ENCODE data around the gene UNC93B1.

UNC93B1 gene

GRCh38 chr11:68021167-68021787 is 17.4 kb upstream of the UNC93B1 start:
- FAIRE-seq: no peak
- TF ChIP-seq POLR2A (IDR thresholded peaks at IDR 0.05; ENCODE audit: low read depth, low read length): no peak
- DNase-seq (ENCODE audit: insufficient read length, low spot score): no peak

- TF ChIP-seq POLR2A (IDR thresholded peaks at IDR 0.05; ENCODE audit: low read depth, low read length): no peak
- DNase-seq (ENCODE audit: insufficient read length, low spot score) (peak; percentile 63), FAIRE-seq (no peak)
These were observed 16.7 kb upstream of the UNC93B1 start for GRCh38 chr11:68020575-68020974.

GRCh38 chr11:68019486-68019885 is 15.6 kb upstream of the UNC93B1 start:
- DNase-seq (ENCODE audit: insufficient read length, low spot score): no peak
- no peak for TF ChIP-seq POLR2A (IDR thresholded peaks at IDR 0.05; ENCODE audit: low read depth, low read length)
- FAIRE-seq: no peak

- DNase-seq (ENCODE audit: insufficient read length, low spot score): no peak
- TF ChIP-seq POLR2A (IDR thresholded peaks at IDR 0.05; ENCODE audit: low read depth, low read length): no peak
- FAIRE-seq: no peak
These were observed 14.9 kb upstream of the UNC93B1 start for GRCh38 chr11:68018730-68019190.

- no peak for TF ChIP-seq POLR2A (IDR thresholded peaks at IDR 0.05; ENCODE audit: low read depth, low read length)
- DNase-seq (ENCODE audit: insufficient read length, low spot score): no peak
- FAIRE-seq: no peak
These were observed 14.3 kb upstream of the UNC93B1 start for GRCh38 chr11:68017980-68018729.

GRCh38 chr11:68016904-68017817 is 13.3 kb upstream of the UNC93B1 start:
- TF ChIP-seq POLR2A (IDR thresholded peaks at IDR 0.05; ENCODE audit: low read depth, low read length): no peak
- FAIRE-seq: no peak
- DNase-seq (ENCODE audit: insufficient read length, low spot score): no peak

GRCh38 chr11:68016161-68016903 is 12.4 kb upstream of the UNC93B1 start:
- no peak for DNase-seq (ENCODE audit: insufficient read length, low spot score)
- TF ChIP-seq POLR2A (IDR thresholded peaks at IDR 0.05; ENCODE audit: low read depth, low read length): no peak
- no peak for FAIRE-seq

GRCh38 chr11:68015467-68015866 is 11.6 kb upstream of the UNC93B1 start:
- DNase-seq (ENCODE audit: insufficient read length, low spot score) (no peak), FAIRE-seq (no peak)
- no peak for TF ChIP-seq POLR2A (IDR thresholded peaks at IDR 0.05; ENCODE audit: low read depth, low read length)

GRCh38 chr11:68014947-68015447 is 11.1 kb upstream of the UNC93B1 start:
- TF ChIP-seq POLR2A (IDR thresholded peaks at IDR 0.05; ENCODE audit: low read depth, low read length): no peak; the same call in 1 of the 2 replicates
- DNase-seq (ENCODE audit: insufficient read length, low spot score) (no peak), FAIRE-seq (no peak)

- peak; percentile 33; the same call in 1 of the 2 replicates for TF ChIP-seq POLR2A (IDR thresholded peaks at IDR 0.05; ENCODE audit: low read depth, low read length)
- FAIRE-seq: no peak
- peak; percentile 81 for DNase-seq (ENCODE audit: insufficient read length, low spot score)
These were observed 10.5 kb upstream of the UNC93B1 start for GRCh38 chr11:68014157-68014946.

- TF ChIP-seq POLR2A (IDR thresholded peaks at IDR 0.05; ENCODE audit: low read depth, low read length): no peak
- FAIRE-seq (no peak), DNase-seq (ENCODE audit: insufficient read length, low spot score) (no peak)
These were observed 9.8 kb upstream of the UNC93B1 start for GRCh38 chr11:68013611-68014156.

All from H54 (cell line).